Measurements from ENCODE around the gene JMY. TPM values are rescaled to one million over a fixed set of nuclear protein-coding genes. Genes with fewer than 3 reads are reported as not detected.

Gene JMY
- total and polyA plus RNA-seq, 4 donors: 14.3 to 39.4 (median 21.7) TPM

DNA sequence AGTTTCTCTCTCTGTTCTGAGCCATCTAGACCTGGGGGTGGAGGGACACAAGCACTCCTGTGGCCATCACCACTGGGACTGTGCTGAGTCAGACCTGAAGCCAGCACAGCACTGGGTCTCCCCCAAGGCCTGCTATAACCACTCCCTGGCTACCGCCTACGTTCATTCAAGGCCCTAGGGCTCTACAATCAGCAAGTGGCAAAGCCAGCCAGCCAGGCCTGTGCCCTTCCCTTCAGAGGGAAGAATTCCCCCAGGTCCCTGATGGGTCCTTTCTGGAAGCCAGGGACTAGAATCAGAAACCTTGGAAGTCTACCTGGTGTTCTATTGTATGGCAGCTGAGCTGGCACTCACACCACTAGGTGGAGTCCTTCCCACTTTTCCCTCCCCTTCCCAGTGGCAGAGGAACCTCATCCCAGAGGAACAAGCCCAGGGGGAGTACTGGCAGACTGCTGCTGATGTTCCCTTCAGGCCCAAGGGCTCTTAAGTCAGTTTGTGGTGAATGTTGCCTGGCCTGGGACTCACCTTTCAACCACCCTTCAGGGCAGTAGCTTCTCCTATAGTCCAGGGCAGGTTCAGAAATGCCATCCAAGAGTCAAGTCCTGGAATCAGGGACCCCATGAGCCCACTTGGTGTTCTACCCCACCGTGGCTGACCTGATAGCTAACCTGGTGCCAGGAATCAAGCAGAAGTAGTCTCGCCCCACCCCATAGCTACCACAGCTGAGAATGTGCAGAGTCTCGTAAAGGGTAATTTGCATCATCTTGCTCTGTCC is 20.0 kb downstream of the JMY start:
- Histone ChIP-seq H3K4me3 (ENCODE audit: low read depth, low read length) (no peak overlapping the region), H3K27ac (ENCODE audit: low read depth, low read length) (no peak overlapping the region), H3K9me3 (ENCODE audit: control insufficient read depth, insufficient read depth, low read length) (no peaks in the 10 kb centered on the region), H3K4me1 (ENCODE audit: control insufficient read depth, insufficient read depth, low read length) (peaks cover 10% of the 10 kb centered on the region), H3K36me3 (ENCODE audit: control insufficient read depth, insufficient read depth, low read length) (peaks cover 12% of the 10 kb centered on the region), H3K27me3 (ENCODE audit: control insufficient read depth, insufficient read depth, low read length) (no peaks in the 10 kb centered on the region)
- no peak for DNase-seq (ENCODE audit: low read depth in 4 of 6, low spot score in 6 of 6)
- 100% methylated on average over 3 of the region's 5 CpGs for WGBS (ENCODE audit: insufficient coverage)

DNA sequence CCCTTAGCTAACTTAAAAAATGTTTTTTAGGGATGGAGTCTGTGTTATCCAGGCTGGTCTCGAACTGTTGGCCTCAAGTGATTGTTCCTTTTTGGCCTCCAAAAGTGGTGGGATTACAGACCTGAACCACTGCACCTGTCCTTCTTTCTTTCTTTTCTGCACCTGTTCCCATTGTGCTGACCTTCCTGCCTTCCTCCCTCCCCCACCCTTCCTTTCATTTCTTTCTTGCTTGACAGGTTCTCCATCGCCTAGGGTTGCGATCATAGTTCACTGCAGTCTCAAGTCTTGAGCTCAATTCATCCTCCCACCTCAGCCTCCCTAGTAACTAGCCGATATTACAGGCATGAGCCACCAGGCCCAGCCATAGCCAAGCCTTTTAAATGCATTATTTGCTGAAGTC is 20.6 kb downstream of the JMY start:
- Histone ChIP-seq H3K4me3 (ENCODE audit: low read depth, low read length) (no peak overlapping the region), H3K4me1 (ENCODE audit: control insufficient read depth, insufficient read depth, low read length) (peaks cover 10% of the 10 kb centered on the region), H3K27ac (ENCODE audit: low read depth, low read length) (no peak overlapping the region), H3K27me3 (ENCODE audit: control insufficient read depth, insufficient read depth, low read length) (no peaks in the 10 kb centered on the region), H3K36me3 (ENCODE audit: control insufficient read depth, insufficient read depth, low read length) (peaks cover 12% of the 10 kb centered on the region), H3K9me3 (ENCODE audit: control insufficient read depth, insufficient read depth, low read length) (no peaks in the 10 kb centered on the region)
- WGBS (ENCODE audit: insufficient coverage): 93% methylated on average over 3 of the region's 4 CpGs
- no peak for DNase-seq (ENCODE audit: low read depth in 4 of 6, low spot score in 6 of 6)

DNA sequence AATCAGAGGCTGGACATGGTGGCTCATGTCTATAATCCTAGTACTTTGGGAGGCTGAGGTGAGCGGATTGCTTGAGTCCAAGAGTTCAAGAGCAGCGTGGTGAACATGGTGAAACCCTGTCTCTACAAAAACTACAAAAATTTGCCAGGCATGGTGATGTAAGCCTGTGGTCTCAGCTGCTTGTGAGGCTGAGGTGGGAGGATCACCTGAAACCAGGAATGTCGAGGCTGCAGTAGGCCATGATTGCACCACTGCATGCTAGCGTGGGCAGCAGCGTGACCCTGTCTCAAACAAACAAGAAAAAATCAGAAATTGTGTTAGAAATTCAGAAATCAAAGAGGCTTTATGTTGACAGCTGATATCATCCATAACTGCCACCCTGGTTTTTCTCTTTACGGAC is 21.4 kb downstream of the JMY start:
- no peaks in the 10 kb centered on the region for H3K27me3 ChIP-seq (ENCODE audit: control insufficient read depth, insufficient read depth, low read length)
- no peak overlapping the region for H3K4me3 ChIP-seq (ENCODE audit: low read depth, low read length)
- H3K4me1 ChIP-seq (ENCODE audit: control insufficient read depth, insufficient read depth, low read length): peaks cover 10% of the 10 kb centered on the region
- no peak for DNase-seq (ENCODE audit: low read depth in 4 of 6, low spot score in 6 of 6)
- H3K27ac ChIP-seq (ENCODE audit: low read depth, low read length): no peak overlapping the region
- WGBS (ENCODE audit: insufficient coverage): 97% methylated on average over 5 of the region's 6 CpGs
- H3K9me3 ChIP-seq (ENCODE audit: control insufficient read depth, insufficient read depth, low read length): no peaks in the 10 kb centered on the region
- H3K36me3 ChIP-seq (ENCODE audit: control insufficient read depth, insufficient read depth, low read length): peaks cover 12% of the 10 kb centered on the region

DNA sequence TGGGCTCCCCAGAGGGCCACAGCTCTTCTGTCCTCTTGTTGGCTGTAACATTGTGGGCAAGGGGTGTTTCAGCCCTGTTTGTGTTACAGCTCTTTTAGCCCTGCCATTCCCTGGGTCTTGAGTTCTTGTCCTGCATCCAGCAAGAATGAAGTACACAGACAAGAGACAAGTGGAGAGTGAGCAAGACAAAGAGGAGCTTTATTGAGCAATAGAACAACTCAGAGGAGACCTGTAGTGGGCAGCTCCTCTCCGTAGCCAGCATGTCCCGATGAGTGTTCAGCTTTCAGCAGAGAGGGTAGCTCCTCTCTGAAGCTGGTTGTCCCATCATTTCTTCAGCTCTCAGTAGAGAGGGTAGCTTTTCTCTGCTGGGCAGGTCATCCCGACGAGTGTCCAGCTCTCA is 22.9 kb downstream of the JMY start:
- DNase-seq (ENCODE audit: low read depth in 4 of 6, low spot score in 6 of 6): no peak
- H3K4me3 ChIP-seq (ENCODE audit: low read depth, low read length): no peak overlapping the region
- H3K27me3 ChIP-seq (ENCODE audit: control insufficient read depth, insufficient read depth, low read length): no peaks in the 10 kb centered on the region
- WGBS (ENCODE audit: insufficient coverage): 83% methylated on average over 4 of the region's 4 CpGs
- H3K36me3 ChIP-seq (ENCODE audit: control insufficient read depth, insufficient read depth, low read length): peaks cover 12% of the 10 kb centered on the region
- H3K27ac ChIP-seq (ENCODE audit: low read depth, low read length): no peak overlapping the region
- H3K9me3 ChIP-seq (ENCODE audit: control insufficient read depth, insufficient read depth, low read length): no peaks in the 10 kb centered on the region
- H3K4me1 ChIP-seq (ENCODE audit: control insufficient read depth, insufficient read depth, low read length): peaks cover 10% of the 10 kb centered on the region

DNA sequence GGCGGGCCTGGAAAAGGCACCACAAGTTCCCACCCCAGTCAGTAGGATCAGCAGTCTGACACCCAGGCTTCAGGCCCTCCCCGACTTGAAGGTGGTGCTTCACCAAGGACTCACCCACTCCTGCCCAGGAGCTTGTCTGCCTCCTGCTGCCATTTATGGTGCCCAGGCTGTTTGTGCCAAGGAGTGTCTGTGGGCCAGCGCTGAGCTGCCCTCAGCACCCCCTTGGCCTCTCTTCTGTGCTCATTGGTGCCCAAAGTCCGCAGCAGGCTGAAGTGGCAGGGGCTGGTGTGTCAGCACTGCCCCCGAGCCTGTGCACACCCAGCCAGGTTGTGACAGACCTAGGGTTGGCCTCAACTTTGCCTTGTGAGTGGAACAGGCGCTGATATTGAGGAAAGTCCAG is 23.5 kb downstream of the JMY start:
- Histone ChIP-seq H3K4me1 (ENCODE audit: control insufficient read depth, insufficient read depth, low read length) (peaks cover 10% of the 10 kb centered on the region), H3K36me3 (ENCODE audit: control insufficient read depth, insufficient read depth, low read length) (peaks cover 12% of the 10 kb centered on the region), H3K27me3 (ENCODE audit: control insufficient read depth, insufficient read depth, low read length) (no peaks in the 10 kb centered on the region), H3K9me3 (ENCODE audit: control insufficient read depth, insufficient read depth, low read length) (no peaks in the 10 kb centered on the region), H3K4me3 (ENCODE audit: low read depth, low read length) (no peak overlapping the region), H3K27ac (ENCODE audit: low read depth, low read length) (no peak overlapping the region)
- 86% methylated on average over 6 of the region's 6 CpGs for WGBS (ENCODE audit: insufficient coverage)
- DNase-seq (ENCODE audit: low read depth in 4 of 6, low spot score in 6 of 6): no peak

DNA sequence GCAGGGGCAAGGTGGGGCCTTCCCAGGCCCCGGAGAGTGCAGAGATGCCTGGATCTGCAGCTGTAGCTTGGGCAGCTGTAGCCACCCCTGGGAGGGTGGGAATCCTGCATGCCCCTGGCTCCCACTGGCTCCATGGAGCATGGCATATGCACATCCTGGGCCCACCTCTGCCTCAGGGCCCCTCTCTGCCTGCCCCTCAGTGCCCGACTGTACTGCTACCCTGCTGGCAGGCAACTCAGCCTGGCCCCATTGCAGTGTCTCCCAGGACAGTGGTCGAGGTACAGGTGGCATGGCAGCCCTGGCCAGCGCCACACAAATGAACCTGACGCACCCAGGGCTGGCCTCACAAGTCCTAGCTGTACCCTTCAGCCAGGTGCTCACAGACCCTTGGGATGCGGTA is 23.9 kb downstream of the JMY start:
- 96% methylated on average over 6 of the region's 6 CpGs for WGBS (ENCODE audit: insufficient coverage)

DNA sequence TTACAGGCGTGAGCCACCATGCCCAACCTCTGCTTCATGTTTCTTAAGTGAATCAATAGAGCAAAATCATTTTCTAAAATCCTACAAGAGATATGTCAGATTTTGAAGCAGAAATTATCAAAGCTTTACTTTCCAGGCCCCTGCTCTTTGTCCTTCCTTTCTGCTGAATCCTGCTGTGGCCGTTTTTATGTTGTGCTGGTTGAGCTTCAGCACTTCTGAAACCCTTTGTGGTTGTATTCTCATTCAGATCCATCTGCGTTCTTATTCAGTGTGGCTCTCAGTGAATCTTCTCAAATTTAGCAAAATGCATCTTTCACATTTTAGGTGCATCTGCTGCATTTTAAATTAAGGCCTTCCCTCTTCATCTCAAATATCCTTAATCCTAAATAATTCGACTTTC is 26.0 kb downstream of the JMY start:
- H3K27ac ChIP-seq (ENCODE audit: low read depth, low read length): no peak overlapping the region
- H3K27me3 ChIP-seq (ENCODE audit: control insufficient read depth, insufficient read depth, low read length): no peaks in the 10 kb centered on the region
- peak in 1 of 6 donors; percentile 14 for DNase-seq (ENCODE audit: low read depth in 4 of 6, low spot score in 6 of 6)
- H3K4me3 ChIP-seq (ENCODE audit: low read depth, low read length): no peak overlapping the region
- 35% methylated on average over 2 of the region's 4 CpGs for WGBS (ENCODE audit: insufficient coverage)
- H3K4me1 ChIP-seq (ENCODE audit: control insufficient read depth, insufficient read depth, low read length): peaks cover 10% of the 10 kb centered on the region
- peaks cover 12% of the 10 kb centered on the region for H3K36me3 ChIP-seq (ENCODE audit: control insufficient read depth, insufficient read depth, low read length)
- no peaks in the 10 kb centered on the region for H3K9me3 ChIP-seq (ENCODE audit: control insufficient read depth, insufficient read depth, low read length)

More for the DNA sequence above, 23.9 kb downstream of the JMY start:
- H3K27me3 ChIP-seq (ENCODE audit: control insufficient read depth, insufficient read depth, low read length): no peaks in the 10 kb centered on the region
- H3K9me3 ChIP-seq (ENCODE audit: control insufficient read depth, insufficient read depth, low read length): no peaks in the 10 kb centered on the region
- H3K36me3 ChIP-seq (ENCODE audit: control insufficient read depth, insufficient read depth, low read length): peaks cover 12% of the 10 kb centered on the region
- no peak overlapping the region for H3K27ac ChIP-seq (ENCODE audit: low read depth, low read length)
- H3K4me1 ChIP-seq (ENCODE audit: control insufficient read depth, insufficient read depth, low read length): peaks cover 10% of the 10 kb centered on the region
- H3K4me3 ChIP-seq (ENCODE audit: low read depth, low read length): no peak overlapping the region
- DNase-seq (ENCODE audit: low read depth in 4 of 6, low spot score in 6 of 6): no peak

DNA sequence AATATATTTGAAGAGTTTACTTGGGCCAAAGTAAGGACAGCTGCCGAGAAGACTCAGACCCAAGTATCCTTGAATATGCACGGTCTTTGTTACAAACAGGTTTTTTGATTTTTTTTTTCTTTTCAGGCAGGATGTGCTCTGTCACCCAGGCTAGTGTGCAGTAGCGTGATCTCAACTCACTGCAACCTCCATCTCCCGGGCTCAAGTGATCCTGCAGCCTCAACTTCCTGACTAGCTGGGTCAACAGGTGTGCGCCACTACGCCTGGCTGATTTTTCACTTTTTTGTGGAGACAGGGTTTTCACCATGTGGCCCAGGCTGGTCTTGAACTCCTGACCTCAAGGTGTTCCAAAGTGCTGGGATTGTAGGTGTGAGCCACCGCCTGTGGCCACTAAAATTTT is 27.4 kb downstream of the JMY start:
- no peaks in the 10 kb centered on the region for H3K27me3 ChIP-seq (ENCODE audit: control insufficient read depth, insufficient read depth, low read length)
- H3K36me3 ChIP-seq (ENCODE audit: control insufficient read depth, insufficient read depth, low read length): peaks cover 12% of the 10 kb centered on the region
- no peak overlapping the region for H3K27ac ChIP-seq (ENCODE audit: low read depth, low read length)
- WGBS (ENCODE audit: insufficient coverage): 97% methylated on average over 6 of the region's 7 CpGs
- no peaks in the 10 kb centered on the region for H3K9me3 ChIP-seq (ENCODE audit: control insufficient read depth, insufficient read depth, low read length)
- H3K4me3 ChIP-seq (ENCODE audit: low read depth, low read length): no peak overlapping the region
- no peak for DNase-seq (ENCODE audit: low read depth in 4 of 6, low spot score in 6 of 6)
- H3K4me1 ChIP-seq (ENCODE audit: control insufficient read depth, insufficient read depth, low read length): peaks cover 9% of the 10 kb centered on the region

DNA sequence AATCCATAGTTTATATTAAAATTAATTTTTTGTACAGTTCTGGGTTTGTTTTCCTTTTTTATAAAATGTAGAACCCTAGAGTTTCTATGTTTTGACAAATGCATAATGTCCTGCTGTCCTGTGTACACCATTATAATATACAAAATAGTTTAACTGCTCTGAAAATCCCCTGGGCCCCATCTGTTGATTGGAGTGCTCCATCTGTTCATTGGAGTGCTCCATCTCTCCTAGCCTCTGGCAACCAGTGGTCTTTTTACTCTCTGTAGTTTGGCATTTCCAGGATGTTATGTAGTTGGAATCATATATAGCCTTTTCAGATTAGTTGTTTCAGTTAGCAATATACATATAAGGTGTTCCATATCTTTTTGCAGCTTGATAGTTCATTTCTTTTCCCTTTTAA is 31.2 kb downstream of the JMY start:
- Histone ChIP-seq H3K27ac (ENCODE audit: low read depth, low read length) (no peak overlapping the region), H3K4me1 (ENCODE audit: control insufficient read depth, insufficient read depth, low read length) (no peaks in the 10 kb centered on the region), H3K27me3 (ENCODE audit: control insufficient read depth, insufficient read depth, low read length) (no peaks in the 10 kb centered on the region), H3K4me3 (ENCODE audit: low read depth, low read length) (no peak overlapping the region), H3K9me3 (ENCODE audit: control insufficient read depth, insufficient read depth, low read length) (no peaks in the 10 kb centered on the region), H3K36me3 (ENCODE audit: control insufficient read depth, insufficient read depth, low read length) (no peaks in the 10 kb centered on the region)
- DNase-seq (ENCODE audit: low read depth in 4 of 6, low spot score in 6 of 6): peak in 1 of 6 donors; percentile 44

DNA sequence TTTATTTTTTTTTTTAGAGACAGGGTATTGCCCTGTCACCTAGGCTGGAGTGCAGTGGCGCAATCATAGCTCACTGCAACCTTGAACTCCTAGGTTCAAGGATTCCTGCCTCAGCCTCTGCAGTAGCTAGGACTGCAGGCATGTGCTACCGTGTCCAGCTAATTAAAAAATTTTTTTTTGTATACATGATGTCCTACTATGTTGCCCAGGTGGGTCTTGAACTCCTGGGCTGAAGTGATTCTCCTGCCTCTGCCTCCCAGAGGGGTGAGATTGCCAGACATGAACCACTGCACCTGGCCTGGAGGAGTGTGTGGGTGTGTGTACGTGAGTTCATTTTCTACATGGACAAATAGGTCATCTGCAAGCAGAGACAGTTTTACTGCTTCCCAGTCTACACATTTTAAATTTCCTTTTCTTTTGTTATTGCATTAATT is 33.8 kb downstream of the JMY start:
- WGBS (ENCODE audit: insufficient coverage): no CpG with 5 or more reads among the region's 3 CpGs
- Histone ChIP-seq H3K27ac (ENCODE audit: low read depth, low read length) (no peak overlapping the region), H3K4me3 (ENCODE audit: low read depth, low read length) (no peak overlapping the region), H3K27me3 (ENCODE audit: control insufficient read depth, insufficient read depth, low read length) (no peaks in the 10 kb centered on the region), H3K9me3 (ENCODE audit: control insufficient read depth, insufficient read depth, low read length) (no peaks in the 10 kb centered on the region), H3K4me1 (ENCODE audit: control insufficient read depth, insufficient read depth, low read length) (no peaks in the 10 kb centered on the region), H3K36me3 (ENCODE audit: control insufficient read depth, insufficient read depth, low read length) (no peaks in the 10 kb centered on the region)
- peak in 2 of 6 donors; percentile 7 to 13 for DNase-seq (ENCODE audit: low read depth in 4 of 6, low spot score in 6 of 6)
